HG03575 (cell line): Measurements from ENCODE around the gene IFNAR1.

Experiments used
- ATAC-seq: cut with Tn5 transposase; IDR thresholded peaks from one replicate; pipeline ENCODE4 v1.9.1; 2021; ENCODE audit not compliant: unreplicated experiment, insufficient number of reproducible peaks, low FRiP score; ENCODE audit errors: extremely low read depth

Gene IFNAR1

GRCh38 chr21:33324291-33325221, at the start of gene IFNAR1:
Gene IFNAR1, plus strand, starts transcription at chr21:33324970. Its CDS starts 86 bp downstream, at chr21:33325056.
- peak; percentile 51 for ATAC-seq

GRCh38 chr21:33278721-33279120, 46.0 kb upstream of the IFNAR1 start:
- no peak for ATAC-seq

GRCh38 chr21:33279330-33279820, 45.4 kb upstream of the IFNAR1 start:
- no peak for ATAC-seq

GRCh38 chr21:33281096-33281652, 43.6 kb upstream of the IFNAR1 start:
- ATAC-seq, result no peak

- ATAC-seq, result no peak
These were observed 41.6 kb upstream of the IFNAR1 start for GRCh38 chr21:33283203-33283602.

GRCh38 chr21:33286076-33286475, 38.7 kb upstream of the IFNAR1 start:
- no peak for ATAC-seq

GRCh38 chr21:33286600-33287456, 37.9 kb upstream of the IFNAR1 start:
- no peak for ATAC-seq

GRCh38 chr21:33289199-33289819, 35.5 kb upstream of the IFNAR1 start:
- ATAC-seq, result no peak

GRCh38 chr21:33290441-33290840, 34.3 kb upstream of the IFNAR1 start:
- no peak for ATAC-seq

- no peak for ATAC-seq
These were observed 33.1 kb upstream of the IFNAR1 start for GRCh38 chr21:33291686-33292085.

- ATAC-seq, result no peak
These were observed 32.0 kb upstream of the IFNAR1 start for GRCh38 chr21:33292724-33293123.

GRCh38 chr21:33293136-33293535, 31.6 kb upstream of the IFNAR1 start:
- ATAC-seq, result no peak

- ATAC-seq, result no peak
These were observed 31.0 kb upstream of the IFNAR1 start for GRCh38 chr21:33293811-33294216.

- no peak for ATAC-seq
These were observed 28.6 kb upstream of the IFNAR1 start for GRCh38 chr21:33296156-33296555.

- ATAC-seq, result no peak
These were observed 25.5 kb upstream of the IFNAR1 start for GRCh38 chr21:33299181-33299752.

- no peak for ATAC-seq
These were observed 23.8 kb upstream of the IFNAR1 start for GRCh38 chr21:33300701-33301631.

- ATAC-seq, result no peak
These were observed 23.2 kb upstream of the IFNAR1 start for GRCh38 chr21:33301632-33302002.

GRCh38 chr21:33302055-33302454, 22.7 kb upstream of the IFNAR1 start:
- ATAC-seq, result no peak
